Fibroblast of skin of scalp (primary cell): ENCODE measurements around the gene PLOD3.
"Not testable (repeated sequence)": the region's sequence is repeated elsewhere in the genome, so short reads cannot be mapped to it uniquely, and the experiment has no call there.

Experiments used
- DNase-seq: peaks from one replicate; pipeline ENCODE4 v3.0.0-alpha.2; 2013

Gene PLOD3

DNA sequence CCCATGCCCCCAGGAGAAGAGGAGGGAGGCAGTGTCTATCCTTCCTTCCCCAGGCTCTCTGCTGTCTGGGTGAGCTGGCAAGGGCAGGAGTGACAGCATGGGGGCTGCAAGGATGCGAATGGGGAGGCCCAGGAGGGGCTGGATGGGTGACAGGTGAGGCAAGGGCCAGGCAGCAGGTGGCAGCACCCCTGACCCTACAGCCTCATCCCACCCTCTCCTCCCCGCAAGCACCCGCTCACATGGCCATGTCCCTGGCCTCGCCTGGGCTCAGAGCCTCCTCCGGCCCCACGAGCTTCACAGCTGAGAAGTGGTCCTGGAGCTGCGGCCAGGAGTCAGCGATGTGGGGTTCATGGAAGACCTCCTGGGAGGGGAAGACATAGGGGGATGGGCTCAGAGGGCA, 5.4 kb downstream of the PLOD3 start:
- no peak for DNase-seq

DNA sequence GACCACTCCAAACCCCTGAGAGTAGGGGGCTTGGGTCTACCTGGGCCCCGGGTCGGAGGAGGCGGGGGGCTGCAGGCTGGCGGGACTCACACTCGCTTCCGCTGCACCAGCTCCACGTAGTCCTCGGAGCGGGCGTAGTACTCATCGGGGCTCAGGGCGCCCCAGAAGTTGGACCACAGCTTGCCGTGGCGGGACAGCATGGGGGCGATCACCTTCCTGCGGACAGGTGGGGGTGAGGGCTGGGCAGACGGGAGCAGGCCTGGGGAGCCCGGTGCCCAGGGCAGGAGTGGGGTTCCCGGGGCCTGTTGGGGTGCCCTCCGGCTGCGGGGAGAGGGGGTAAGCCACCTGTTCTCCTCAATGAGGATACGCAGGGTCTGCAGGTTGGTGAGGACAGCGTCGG, 5.9 kb downstream of the PLOD3 start:
- DNase-seq: no peak

GRCh38 chr7:101210143-101210542, 7.2 kb downstream of the PLOD3 start:
- no peak for DNase-seq

- no peak for DNase-seq
These were observed 8.6 kb downstream of the PLOD3 start for GRCh38 chr7:101208794-101209193.

- DNase-seq: no peak
These were observed 9.9 kb downstream of the PLOD3 start for GRCh38 chr7:101207459-101207858.

- DNase-seq: no peak
These were observed 10.7 kb downstream of the PLOD3 start for GRCh38 chr7:101206665-101207042.

DNA sequence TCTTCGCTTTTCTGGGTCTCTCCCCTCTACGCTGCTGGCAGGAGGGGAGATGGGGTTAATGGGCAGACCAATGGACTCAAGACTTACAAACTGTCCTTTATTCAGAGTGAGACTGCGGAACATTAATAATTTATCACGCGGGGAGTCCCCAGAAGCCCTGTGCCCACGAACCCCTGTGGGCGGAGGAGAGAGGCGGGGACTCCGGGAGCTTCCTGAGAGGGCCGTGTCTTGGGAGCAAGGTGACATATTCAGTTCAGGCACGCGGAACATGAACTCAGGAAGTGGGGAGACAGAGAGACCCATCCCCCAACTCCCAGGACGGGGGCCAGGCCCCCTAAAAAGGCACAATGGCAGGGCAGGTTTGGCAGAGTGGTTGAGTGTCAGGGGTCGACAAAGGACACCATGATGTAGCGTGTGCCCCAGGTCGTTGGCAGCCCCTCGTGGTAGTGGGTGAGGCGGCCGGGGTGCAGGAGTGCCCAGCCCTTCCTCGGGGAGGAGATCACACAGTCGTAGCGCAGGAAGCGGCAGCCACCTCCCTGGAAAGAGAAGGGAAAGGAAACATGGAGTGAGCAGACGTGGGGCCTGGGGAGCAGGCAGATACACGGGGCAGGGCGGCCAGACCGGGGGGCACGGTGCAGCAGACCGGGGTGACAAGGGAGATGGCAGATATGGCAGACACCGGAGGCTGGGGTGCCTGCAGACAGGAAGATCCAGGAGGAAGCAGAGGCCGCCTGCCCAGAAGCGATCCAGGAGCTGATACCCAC, 11.3 kb downstream of the PLOD3 start:
- DNase-seq: no peak

- DNase-seq: peak; percentile 34
These were observed 13.3 kb downstream of the PLOD3 start for GRCh38 chr7:101203740-101204738.

DNA sequence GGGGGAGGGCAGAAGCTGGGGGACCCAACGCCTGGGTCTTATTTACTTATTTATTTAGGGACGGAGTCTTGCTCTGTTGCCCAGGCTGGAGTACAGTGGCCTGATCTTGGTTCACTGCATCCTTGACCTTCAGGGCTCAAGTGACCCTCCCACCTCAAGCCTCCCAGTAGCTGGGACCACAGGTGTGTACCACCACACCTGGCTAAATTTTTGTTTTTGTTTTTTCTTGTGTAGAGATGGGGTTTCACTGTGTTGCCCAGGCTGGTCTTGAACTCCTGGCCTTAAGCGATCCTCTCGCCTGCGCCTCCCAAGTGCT, 14.8 kb downstream of the PLOD3 start:
- DNase-seq: no peak

DNA sequence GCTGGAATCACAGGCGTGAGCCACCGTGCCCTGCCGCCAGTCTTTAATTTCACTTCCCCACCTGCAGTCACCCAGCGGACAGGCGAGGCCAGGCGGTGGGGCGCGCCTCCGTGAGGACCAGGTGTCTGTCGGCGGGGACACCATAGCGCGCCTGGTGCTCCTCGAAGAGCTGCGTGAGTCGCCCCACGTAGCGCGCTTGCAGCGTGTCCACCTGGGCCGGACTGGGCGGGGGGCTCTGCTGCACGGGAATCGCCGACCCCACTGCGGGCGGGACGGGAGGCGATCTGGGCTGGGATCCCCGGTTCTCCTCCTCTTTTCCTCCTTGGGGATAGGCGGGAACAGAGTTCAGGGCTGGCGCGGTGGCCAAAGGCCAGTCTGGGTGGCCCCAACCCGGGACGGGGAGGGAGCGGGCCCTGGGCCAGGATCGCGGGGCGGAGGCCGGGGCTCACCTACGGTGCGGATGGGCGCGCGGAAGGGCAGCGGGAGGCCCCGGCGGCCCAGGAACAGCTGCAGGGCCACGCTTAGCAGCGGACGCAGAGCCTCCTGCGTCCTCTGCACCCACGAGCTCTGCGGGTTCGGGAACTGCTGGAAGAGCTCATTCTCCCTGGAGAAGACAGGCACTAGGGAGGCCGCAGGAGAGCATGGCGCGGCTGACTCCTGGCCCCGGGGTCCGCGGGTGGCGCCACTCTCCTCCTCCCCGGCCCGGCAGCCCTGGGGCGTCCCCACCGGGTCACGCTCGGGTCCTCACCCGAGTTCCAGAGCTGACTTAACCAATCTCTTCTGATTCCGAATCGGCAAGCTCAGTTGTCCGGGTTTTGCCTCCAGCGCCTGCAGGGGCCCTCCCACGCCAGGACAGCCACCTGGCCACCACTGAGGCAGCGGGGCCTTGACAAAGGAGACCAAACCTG, 15.4 kb downstream of the PLOD3 start:
- DNase-seq: no peak

- no peak for DNase-seq
These were observed 16.4 kb downstream of the PLOD3 start, which contains the start of gene MOGAT3 for GRCh38 chr7:101200862-101201599. Gene MOGAT3 (minus strand): TSS chr7:101201036. CDS start chr7:101200854, 182 bp downstream.

GRCh38 chr7:101200504-101200861, 16.9 kb downstream of the PLOD3 start:
- no peak for DNase-seq

DNA sequence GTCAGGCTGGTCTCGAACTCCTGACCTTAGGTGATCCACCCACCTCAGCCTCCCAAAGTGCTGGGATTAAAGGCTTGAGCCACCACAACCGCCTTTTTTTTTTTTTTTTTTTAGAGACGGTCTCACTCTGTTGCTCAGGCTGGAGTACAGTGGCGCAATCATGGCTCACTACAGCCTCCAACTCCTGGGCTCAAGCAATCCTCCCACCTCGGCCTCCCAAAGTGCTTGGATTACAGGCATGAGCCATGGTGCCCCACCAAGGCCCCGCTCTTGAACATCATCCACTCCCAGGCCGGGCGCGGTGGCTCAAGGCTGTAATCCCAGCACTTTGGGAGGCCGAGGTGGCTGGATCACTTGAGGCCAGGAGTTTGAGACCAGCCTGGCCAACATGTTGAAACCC, 17.9 kb downstream of the PLOD3 start:
- not testable (repeated sequence) for DNase-seq

GRCh38 chr7:101198476-101198875, 18.9 kb downstream of the PLOD3 start:
- no peak for DNase-seq

DNA sequence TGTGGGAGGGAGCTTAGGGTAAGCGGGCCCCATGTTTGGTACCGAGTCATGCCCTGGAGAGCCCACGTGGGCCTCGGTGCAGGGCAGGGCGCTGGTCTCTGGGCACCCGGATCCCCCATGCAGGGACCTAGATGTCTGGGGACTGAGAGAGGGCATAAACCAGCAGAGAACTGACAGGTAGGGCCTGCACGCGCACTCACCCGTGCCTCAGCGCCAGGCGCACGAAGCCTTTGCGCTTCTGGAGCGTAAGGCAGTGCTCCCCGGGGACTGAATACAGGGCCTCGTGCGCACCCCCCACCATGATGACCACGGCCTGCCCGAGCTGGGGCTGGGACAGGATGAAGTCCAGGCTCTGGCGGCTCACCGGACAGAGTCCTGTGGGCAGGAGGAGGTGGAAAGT, 19.4 kb downstream of the PLOD3 start:
- no peak for DNase-seq

GRCh38 chr7:101195884-101196283, 21.5 kb downstream of the PLOD3 start:
- DNase-seq: no peak

- DNase-seq: no peak
These were observed 28.3 kb downstream of the PLOD3 start for GRCh38 chr7:101189109-101189508.

DNA sequence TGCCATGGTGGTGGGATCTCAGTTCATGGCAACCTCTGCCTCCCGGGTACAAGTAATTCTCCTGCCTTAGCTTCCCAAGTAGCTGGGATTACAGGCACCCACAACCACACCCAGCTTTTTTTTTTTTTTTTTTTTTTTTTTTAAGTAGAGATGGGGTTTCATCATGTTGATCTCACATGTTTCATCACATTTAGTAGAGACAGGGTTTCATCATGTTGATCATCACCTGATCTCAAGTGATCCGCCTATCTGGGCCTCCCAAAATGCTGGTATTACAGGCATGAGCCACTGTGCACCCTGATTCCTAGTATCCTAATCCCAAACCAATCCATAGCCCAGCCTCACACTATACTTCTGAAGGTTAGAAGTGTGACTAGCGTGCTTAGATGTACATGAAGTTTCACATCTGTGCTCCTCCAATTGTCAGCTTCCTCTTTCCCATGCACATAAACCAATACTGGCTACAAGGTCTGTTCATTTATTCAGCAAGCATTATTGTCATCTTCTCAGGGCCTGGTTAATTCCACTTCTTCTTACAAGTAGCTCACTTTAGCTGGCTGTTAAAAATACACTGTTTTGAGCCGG, 30.4 kb downstream of the PLOD3 start:
- DNase-seq: no peak

DNA sequence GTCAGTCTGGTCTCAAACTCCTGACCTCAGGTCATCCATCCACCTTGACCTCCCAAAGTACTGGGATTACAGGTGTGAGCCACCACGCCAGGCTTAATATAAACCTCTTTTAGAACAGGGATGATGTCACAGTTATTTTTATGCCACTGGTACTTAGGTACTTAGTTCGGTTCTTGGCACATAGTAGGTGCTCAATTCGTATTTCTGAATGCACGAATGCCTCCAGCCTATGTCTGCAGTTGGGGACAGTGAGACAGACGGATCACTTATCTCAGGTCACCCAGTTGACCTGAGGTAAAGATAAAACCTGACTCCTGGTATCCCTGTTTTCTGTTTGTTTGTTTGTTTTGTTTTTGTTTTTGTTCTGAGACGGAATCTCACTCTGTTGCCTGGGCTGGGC, 31.2 kb downstream of the PLOD3 start:
- no peak for DNase-seq

GRCh38 chr7:101185258-101185839, 32.0 kb downstream of the PLOD3 start:
- peak; percentile 42 for DNase-seq

- DNase-seq: no peak
These were observed 37.1 kb downstream of the PLOD3 start, which contains the start of gene NAT16 for GRCh38 chr7:101180130-101180755. Gene NAT16 (minus strand): TSS chr7:101180293. CDS start chr7:101174807, 5,486 bp downstream.
